Esophagus muscularis mucosa (tissue), 4 donors: ENCODE data around the gene KTN1.

Experiments used
- CTCF ChIP-seq, 3 experiments: fragments of 200-600 bp in 2 of 3; fragments of 450-650 bp in 1 of 3; sonication (generic) in 2 of 3; IDR thresholded peaks; one replicate each; pipeline ENCODE4 v1.5.1; 2017 to 2019; ENCODE audit warnings: antibody characterized with exemption in 3 of 3, mild to moderate bottlenecking in 2 of 3, moderate library complexity in 1 of 3
- EP300 ChIP-seq: sonication (generic); formaldehyde crosslinking; IDR thresholded peaks from one replicate; pipeline ENCODE4 v1.6.1; 2017; ENCODE audit warnings: antibody characterized with exemption
- POLR2A ChIP-seq: fragments of 450-650 bp; IDR thresholded peaks from one replicate; pipeline ENCODE4 v1.6.1; 2017; ENCODE audit warnings: antibody characterized with exemption, moderate library complexity, mild to moderate bottlenecking, low read depth

DNA sequence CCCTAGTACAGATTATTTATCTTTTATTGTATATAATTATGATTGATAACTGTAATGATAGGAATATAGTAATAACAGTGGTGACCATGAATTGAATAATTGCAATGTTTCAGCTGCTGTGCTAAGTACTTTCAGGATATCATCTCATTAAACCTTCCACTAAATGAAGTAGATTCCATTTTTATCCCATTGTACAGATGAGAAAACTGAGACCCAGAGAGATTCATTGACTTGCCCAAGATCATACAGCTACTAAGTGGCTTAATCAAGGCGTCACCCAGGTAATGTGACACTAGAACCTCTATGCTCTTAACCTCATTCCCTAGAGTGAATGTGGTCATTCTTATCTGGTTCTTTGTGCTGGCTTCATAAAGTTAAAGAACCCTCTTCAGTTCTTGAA, 124.6 kb downstream of the KTN1 start:
- TF ChIP-seq POLR2A (no peak), CTCF (IDR thresholded peaks at IDR 0.05) (no peak), EP300 (no peak)
